H9 (cell line): Measurements from ENCODE around the gene SH3BP2. TPM values are rescaled to one million over a fixed set of nuclear protein-coding genes. Genes with fewer than 3 reads are reported as not detected.

Source experiments
- DNase-seq: peaks from one replicate; pipeline ENCODE4 v3.0.0-alpha.2; 2017
- H2AFZ ChIP-seq: one replicate; pipeline ENCODE4 v1.6.1; 2013; ENCODE audit warnings: mild to moderate bottlenecking, low read length, control low read depth, moderate library complexity
- H2AK5ac ChIP-seq: 2 replicates; pipeline ENCODE4 v1.6.1; 2013; ENCODE audit warnings: low read length, control low read depth, mixed read lengths; ENCODE audit not compliant: insufficient read length
- H2BK120ac ChIP-seq: one replicate; pipeline ENCODE4 v1.6.1; 2013; ENCODE audit warnings: low read depth, mild to moderate bottlenecking, low read length, control low read depth, inconsistent platforms; ENCODE audit not compliant: poor library complexity, severe bottlenecking
- H2BK12ac ChIP-seq: 2 replicates; pipeline ENCODE4 v1.6.1; 2013; ENCODE audit warnings: low read length, control low read depth, mixed read lengths, low read depth; ENCODE audit not compliant: insufficient read length
- H2BK15ac ChIP-seq: 2 replicates; pipeline ENCODE4 v1.6.1; 2013; ENCODE audit warnings: low read depth, low read length, control low read depth
- H2BK20ac ChIP-seq: one replicate; pipeline ENCODE4 v1.6.1; 2013; ENCODE audit warnings: low read depth, mild to moderate bottlenecking, low read length, control low read depth, inconsistent platforms; ENCODE audit not compliant: poor library complexity, severe bottlenecking
- H2BK5ac ChIP-seq: 2 replicates; pipeline ENCODE4 v1.6.1; 2013; ENCODE audit warnings: low read length, control low read depth, mixed read lengths; ENCODE audit not compliant: insufficient read length
- H3K14ac ChIP-seq: 2 replicates; pipeline ENCODE4 v1.6.1; 2013; ENCODE audit warnings: low read length, control low read depth; ENCODE audit not compliant: insufficient read depth
- H3K18ac ChIP-seq: 2 replicates; pipeline ENCODE4 v1.6.1; 2013; ENCODE audit warnings: low read depth, mild to moderate bottlenecking, mixed read lengths, low read length, control low read depth; ENCODE audit not compliant: insufficient read length
- H3K23ac ChIP-seq: 2 replicates; pipeline ENCODE4 v1.6.1; 2013; ENCODE audit warnings: low read length, control low read depth, mixed read lengths, low read depth; ENCODE audit not compliant: insufficient read length
- H3K23me2 ChIP-seq: 2 replicates; pipeline ENCODE4 v1.6.1; 2013; ENCODE audit warnings: low read depth, mild to moderate bottlenecking, mixed read lengths, low read length, control low read depth; ENCODE audit not compliant: insufficient read length, poor library complexity, severe bottlenecking
- H3K27ac ChIP-seq: 2 replicates; pipeline ENCODE4 v1.5.1; 2013; ENCODE audit warnings: low read length, control low read depth, mixed read lengths, low read depth; ENCODE audit not compliant: insufficient read length
- H3K27me3 ChIP-seq: 2 replicates; pipeline ENCODE4 v1.6.1; 2013; ENCODE audit warnings: low read length, control low read depth, inconsistent platforms; ENCODE audit not compliant: insufficient read depth
- H3K4ac ChIP-seq: 2 replicates; pipeline ENCODE4 v1.6.1; 2013; ENCODE audit warnings: low read depth, mild to moderate bottlenecking, control low read depth, inconsistent platforms, low read length, moderate library complexity
- H3K4me1 ChIP-seq: 2 replicates; pipeline ENCODE4 v1.6.1; 2013; ENCODE audit warnings: low read length, control low read depth, inconsistent platforms; ENCODE audit not compliant: insufficient read depth
- H3K4me2 ChIP-seq: 2 replicates; pipeline ENCODE4 v1.6.1; 2013; ENCODE audit warnings: low read length, control low read depth, mixed read lengths; ENCODE audit not compliant: insufficient read length, insufficient read depth
- H3K56ac ChIP-seq: 2 replicates; pipeline ENCODE4 v1.6.1; 2013; ENCODE audit warnings: low read depth, mild to moderate bottlenecking, mixed read lengths, low read length, control low read depth; ENCODE audit not compliant: insufficient read length
- H3K79me1 ChIP-seq: 2 replicates; pipeline ENCODE4 v1.6.1; 2013; ENCODE audit warnings: low read depth, mild to moderate bottlenecking, moderate library complexity, low read length, control low read depth, inconsistent platforms; ENCODE audit not compliant: insufficient read depth, poor library complexity, severe bottlenecking
- H3K79me2 ChIP-seq: 2 replicates; pipeline ENCODE4 v1.6.1; 2013; ENCODE audit warnings: low read length, control low read depth, inconsistent platforms; ENCODE audit not compliant: insufficient read depth
- H3K9ac ChIP-seq: 2 replicates; pipeline ENCODE4 v1.6.1; 2013; ENCODE audit warnings: low read length, control low read depth, mixed read lengths; ENCODE audit not compliant: insufficient read length; ENCODE audit errors: extremely low read depth
- H3K9me3 ChIP-seq: one replicate; pipeline ENCODE4 v1.6.1; 2013; ENCODE audit warnings: low read depth, low read length, inconsistent platforms; ENCODE audit not compliant: control insufficient read depth
- H3T11ph ChIP-seq: one replicate; pipeline ENCODE4 v1.6.1; 2013; ENCODE audit warnings: mild to moderate bottlenecking, low read length, control low read depth, inconsistent platforms
- H4K20me1 ChIP-seq: one replicate; pipeline ENCODE4 v1.6.1; 2013; ENCODE audit not compliant: control insufficient read depth, insufficient read length, insufficient read depth
- H4K5ac ChIP-seq: 2 replicates; pipeline ENCODE4 v1.6.1; 2013; ENCODE audit warnings: low read depth, mild to moderate bottlenecking, mixed read lengths, low read length, control low read depth; ENCODE audit not compliant: insufficient read length
- H4K8ac ChIP-seq: replicated peaks from 2 replicates; pipeline ENCODE4 v1.6.1; 2013; ENCODE audit warnings: low read length, control low read depth, mixed read lengths, low read depth; ENCODE audit not compliant: insufficient read length
- H4K91ac ChIP-seq: 2 replicates; pipeline ENCODE4 v1.6.1; 2013; ENCODE audit warnings: low read depth, mild to moderate bottlenecking, moderate library complexity, mixed read lengths, low read length, control low read depth; ENCODE audit not compliant: insufficient read length
- H3K27ac Mint-ChIP-seq, 3 experiments: 2 replicates in 2 of 3; 3 replicates in 1 of 3; pipeline ENCODE4 v1.8.0; 2020 to 2021; ENCODE audit warnings: mixed read lengths in 3 of 3, mild to moderate bottlenecking in 1 of 3, moderate library complexity in 1 of 3
- H3K27me3 Mint-ChIP-seq: 2 replicates; pipeline ENCODE4 v1.8.0; 2021; ENCODE audit warnings: low read depth, mild to moderate bottlenecking, moderate library complexity, mixed read lengths
- H3K36me3 Mint-ChIP-seq, 3 experiments: 2 replicates in 2 of 3; 3 replicates in 1 of 3; pipeline ENCODE4 v1.8.0; 2020 to 2021; ENCODE audit warnings: low read depth in 3 of 3, mixed read lengths in 3 of 3; ENCODE audit not compliant: insufficient read depth in 1 of 3
- H3K4me1 Mint-ChIP-seq, 2 experiments: 2 replicates each; pipeline ENCODE4 v1.8.0; 2020; ENCODE audit warnings: mixed read lengths in 2 of 2
- H3K4me3 Mint-ChIP-seq, 2 experiments: 2 replicates in 1 of 2; 3 replicates in 1 of 2; pipeline ENCODE4 v1.8.0; 2020 to 2021; ENCODE audit warnings: mild to moderate bottlenecking in 2 of 2, mixed read lengths in 2 of 2, moderate library complexity in 1 of 2
- H3K9me3 Mint-ChIP-seq, 2 experiments: 2 replicates in 1 of 2; 3 replicates in 1 of 2; pipeline ENCODE4 v1.8.0; 2020; ENCODE audit warnings: mild to moderate bottlenecking in 2 of 2, mixed read lengths in 2 of 2, moderate library complexity in 1 of 2
- CTCF ChIP-seq: fragments of 200-600 bp; sonication (generic); conservative IDR thresholded peaks from 3 replicates; pipeline ENCODE4 v1.8.0; 2021; ENCODE audit warnings: antibody characterized with exemption, mild to moderate bottlenecking
- WGBS: extraction: QIAGEN DNeasy Blood & Tissue Kit; methylation state at CpG from one replicate; pipeline ENCODE4 v1.1.7; 2013; ENCODE audit warnings: missing lambda C conversion rate, low lambda C conversion rate, mixed read lengths; ENCODE audit not compliant: insufficient read length; ENCODE audit errors: extremely low coverage; 5-methylcytosine and 5-hydroxymethylcytosine counted together
- total RNA-seq: library from RNA; stranded (reverse); gene quantifications from 2 replicates; pipeline ENCODE4 v1.2.1, GENCODE V29; 2021

Gene SH3BP2
- total RNA-seq, 1 experiment from 2014 or later = 37.6 TPM

- WGBS = no CpG with 5 or more reads among the region's 13 CpGs
- no peak overlapping the region for H3K23ac ChIP-seq
- no peaks in the 10 kb centered on the region for H3K9me3 Mint-ChIP-seq
These were observed 4.1 kb downstream of the SH3BP2 start for GRCh38 chr4:2796849-2797544.

More at GRCh38 chr4:2796849-2797544, 4.1 kb downstream of the SH3BP2 start:
- no peak for TF ChIP-seq CTCF
- H2BK12ac ChIP-seq = no peak overlapping the region
- no peaks in the 10 kb centered on the region for H3K9me3 ChIP-seq
- no peak overlapping the region for H4K91ac ChIP-seq
- no peak overlapping the region for H3K27ac Mint-ChIP-seq
- peaks cover 3% of the 10 kb centered on the region for H4K20me1 ChIP-seq
- no peak overlapping the region for H2BK120ac ChIP-seq
- peaks cover 17% of the 10 kb centered on the region for H3K27me3 Mint-ChIP-seq
- no peak overlapping the region for H3K27ac ChIP-seq
- no peaks in the 10 kb centered on the region for H3K4me1 ChIP-seq
- H2BK15ac ChIP-seq = no peak overlapping the region
- no peak overlapping the region for H2BK20ac ChIP-seq
- no peak overlapping the region for H2AFZ ChIP-seq
- no peak overlapping the region for H2BK5ac ChIP-seq
- no peak overlapping the region for H4K8ac ChIP-seq
- no peak overlapping the region for H2AK5ac ChIP-seq
- DNase-seq = no peak
- no peak overlapping the region for H3K4me3 Mint-ChIP-seq
- H3K27me3 ChIP-seq = no peaks in the 10 kb centered on the region
- H3K9ac ChIP-seq = no peak overlapping the region
- H3K4me2 ChIP-seq = no peak overlapping the region
- H3K4ac ChIP-seq = no peak overlapping the region
- no peak overlapping the region for H3T11ph ChIP-seq
- no peaks in the 10 kb centered on the region for H3K79me2 ChIP-seq
- no peak overlapping the region for H4K5ac ChIP-seq
- H3K4me1 Mint-ChIP-seq = peaks cover 8 to 32% of the 10 kb centered on the region in 2 experiments
- no peaks in the 10 kb centered on the region for H3K23me2 ChIP-seq
- H3K14ac ChIP-seq = no peak overlapping the region
- H3K56ac ChIP-seq = no peak overlapping the region
- no peaks in the 10 kb centered on the region for H3K79me1 ChIP-seq
- no peak overlapping the region for H3K18ac ChIP-seq
- H3K36me3 Mint-ChIP-seq = 0 out of 7 replicates have a peak, but pooled peaks cover 0 to 2% (median 0%) of the 10 kb centered on the region in 3 experiments
